Fibroblast of lung (primary cell): ENCODE data around the gene GRK7. TPM values are rescaled to one million over a fixed set of nuclear protein-coding genes. Genes with fewer than 3 reads are reported as not detected.

ENCODE experiments used
- DNase-seq, 2 donors: peaks; one replicate each; pipeline versions ENCODE4 v3.0.0 to v3.0.0-alpha.2; 2010; ENCODE audit warnings: low read depth in 2 of 2
- H2AFZ ChIP-seq: 2 replicates; pipeline ENCODE4 v1.5.1; 2012; ENCODE audit warnings: low read length, control low read depth, inconsistent platforms
- H3K27ac ChIP-seq: 2 replicates; pipeline ENCODE4 v1.5.1; 2011; ENCODE audit warnings: low read length, control low read depth; ENCODE audit not compliant: insufficient read depth
- H3K27me3 ChIP-seq: 2 replicates; pipeline ENCODE4 v1.5.1; 2011; ENCODE audit warnings: mild to moderate bottlenecking, low read length; ENCODE audit not compliant: control insufficient read depth, insufficient read depth
- H3K36me3 ChIP-seq: 2 replicates; pipeline ENCODE4 v1.5.1; 2011; ENCODE audit warnings: low read length; ENCODE audit not compliant: control insufficient read depth, insufficient read depth
- H3K4me1 ChIP-seq: 2 replicates; pipeline ENCODE4 v1.5.1; 2011; ENCODE audit warnings: low read length; ENCODE audit not compliant: control insufficient read depth, insufficient read depth; ENCODE audit errors: extremely low read depth
- H3K4me2 ChIP-seq: 2 replicates; pipeline ENCODE4 v1.5.1; 2011; ENCODE audit warnings: low read length, control low read depth; ENCODE audit not compliant: insufficient read depth; ENCODE audit errors: extremely low read depth
- H3K4me3 ChIP-seq, 4 experiments: fragments of 200-600 bp in 1 of 4; sonication (generic) in 1 of 4; replicated peaks in 1 of 4; 2 replicates each; pipeline ENCODE4 v1.5.1; 2011 to 2016; ENCODE audit warnings: low read length in 4 of 4, low read depth in 3 of 4, mild to moderate bottlenecking in 3 of 4, control low read depth in 2 of 4, inconsistent platforms in 1 of 4, mixed read lengths in 1 of 4; ENCODE audit not compliant: insufficient read depth in 1 of 4; ENCODE audit errors: control extremely low read depth in 1 of 4
- H3K79me2 ChIP-seq: 2 replicates; pipeline ENCODE4 v1.5.1; 2012; ENCODE audit warnings: mild to moderate bottlenecking, low read length, inconsistent platforms; ENCODE audit not compliant: control insufficient read depth, insufficient read depth
- H3K9ac ChIP-seq: 2 replicates; pipeline ENCODE4 v1.5.1; 2011; ENCODE audit warnings: mild to moderate bottlenecking, low read length, control low read depth; ENCODE audit not compliant: insufficient read depth
- H3K9me3 ChIP-seq: 2 replicates; pipeline ENCODE4 v1.5.1; 2012; ENCODE audit warnings: low read depth, low read length; ENCODE audit not compliant: control insufficient read depth, insufficient read depth
- H4K20me1 ChIP-seq: 2 replicates; pipeline ENCODE4 v1.5.1; 2011; ENCODE audit warnings: low read length; ENCODE audit not compliant: control insufficient read depth, insufficient read depth; ENCODE audit errors: extremely low read depth
- CTCF ChIP-seq, 2 donors: IDR thresholded peaks in 1 of 2; conservative IDR thresholded peaks in 1 of 2; 1 replicate in 1 of 2; 2 replicates in 1 of 2; pipeline ENCODE4 v1.5.1; 2011 to 2012; ENCODE audit warnings: low read length in 2 of 2, control low read depth in 1 of 2, inconsistent platforms in 1 of 2, low read depth in 1 of 2, mild to moderate bottlenecking in 1 of 2
- EZH2 ChIP-seq: IDR thresholded peaks from 2 replicates; pipeline ENCODE4 v1.5.1; 2012; ENCODE audit warnings: low read length, control low read depth, mild to moderate bottlenecking; ENCODE audit errors: missing control alignments
- polyA plus RNA-seq, 2 donors: library from polyadenylated mRNA; depleted of rRNA in 1 of 2; stranded (reverse) in 1 of 2; unstranded in 1 of 2; fragments of >200 nt; gene quantifications; 2 replicates each; pipeline ENCODE4 v1.2.1, GENCODE V29; 2011 to 2012; ENCODE audit warnings: missing spikeins in 1 of 2
- total RNA-seq: library from RNA; depleted of rRNA; stranded (reverse); fragments of >200 nt; gene quantifications from 2 replicates; pipeline ENCODE4 v1.2.1, GENCODE V29; 2014

The GRK7 gene
- total and polyA plus RNA-seq, 2 donors (not counting 1 experiment from before 2014, with no cell fraction given), result under 0.01 TPM; not detected in 1

GRCh38 chr3:141738891-141739363 is 24.3 kb upstream of the GRK7 start:
- DNase-seq, result peak; percentile 57 to 60
- TF ChIP-seq CTCF (conservative IDR thresholded peaks at IDR 0.05 in 1 of 2, IDR thresholded peaks at IDR 0.05 in 1 of 2; ENCODE audit: low read depth in 1 of 2, low read length in 2 of 2) (no peak), EZH2 (no peak)
- H3K79me2 ChIP-seq, result peaks cover 54% of the 10 kb centered on the region

GRCh38 chr3:141739731-141740130 is 23.5 kb upstream of the GRK7 start:
- peaks cover 2% of the 10 kb centered on the region for H4K20me1 ChIP-seq
- H3K4me1 ChIP-seq, result peaks cover 2% of the 10 kb centered on the region
- no peak overlapping the region for H2AFZ ChIP-seq
- peak overlapping the region; percentile 95 to 100 (median 100) for H3K4me3 ChIP-seq
- no peaks in the 10 kb centered on the region for H3K9me3 ChIP-seq
- H3K79me2 ChIP-seq, result peaks cover 62% of the 10 kb centered on the region
- DNase-seq, result no peak
- H3K4me2 ChIP-seq, result peak overlapping the region; percentile 74
- H3K36me3 ChIP-seq, result no peaks in the 10 kb centered on the region
- H3K9ac ChIP-seq, result no peak overlapping the region
- no peak for TF ChIP-seq EZH2
- no peak for TF ChIP-seq CTCF (conservative IDR thresholded peaks at IDR 0.05 in 1 of 2, IDR thresholded peaks at IDR 0.05 in 1 of 2; ENCODE audit: low read depth in 1 of 2, low read length in 2 of 2)
- no peaks in the 10 kb centered on the region for H3K27me3 ChIP-seq
- H3K27ac ChIP-seq, result peak overlapping the region; percentile 98

More at GRCh38 chr3:141738891-141739363, 24.3 kb upstream of the GRK7 start:
- Histone ChIP-seq H2AFZ (peak overlapping the region; percentile 99), H3K9ac (peak overlapping the region; percentile 95), H3K36me3 (no peaks in the 10 kb centered on the region), H3K9me3 (no peaks in the 10 kb centered on the region), H3K4me2 (peak overlapping the region; percentile 74), H3K27ac (peak overlapping the region; percentile 98), H3K4me3 (peak overlapping the region; percentile 95 to 100 (median 100)), H3K4me1 (peaks cover 2% of the 10 kb centered on the region), H4K20me1 (peaks cover 2% of the 10 kb centered on the region), H3K27me3 (no peaks in the 10 kb centered on the region)

GRCh38 chr3:141740349-141740748 is 22.9 kb upstream of the GRK7 start:
- Histone ChIP-seq H3K79me2 (peaks cover 62% of the 10 kb centered on the region), H3K36me3 (no peaks in the 10 kb centered on the region), H3K4me2 (peak overlapping the region; percentile 74), H3K9me3 (no peaks in the 10 kb centered on the region), H2AFZ (no peak overlapping the region), H3K4me3 (peak overlapping the region in 2 of 4 experiments; percentile 15 to 100), H3K27ac (no peak overlapping the region), H4K20me1 (peaks cover 2% of the 10 kb centered on the region), H3K27me3 (no peaks in the 10 kb centered on the region), H3K4me1 (peaks cover 2% of the 10 kb centered on the region), H3K9ac (no peak overlapping the region)
- DNase-seq, result no peak
- TF ChIP-seq CTCF (conservative IDR thresholded peaks at IDR 0.05 in 1 of 2, IDR thresholded peaks at IDR 0.05 in 1 of 2; ENCODE audit: low read depth in 1 of 2, low read length in 2 of 2) (no peak), EZH2 (no peak)
